GM19397 (cell line): Measurements from ENCODE around the gene CTSF.
A peak's percentile ranks its signal among the peaks of the same experiment; 100 is the strongest.
"Not testable (repeated sequence)": the region's sequence is repeated elsewhere in the genome, so short reads cannot be mapped to it uniquely, and the experiment has no call there.

ENCODE experiments used
- ATAC-seq: cut with Tn5 transposase; IDR thresholded peaks from one replicate; pipeline ENCODE4 v1.9.1; 2021; ENCODE audit warnings: mild to moderate bottlenecking, moderate library complexity; ENCODE audit not compliant: unreplicated experiment

The CTSF gene

GRCh38 chr11:66559866-66560676 is 8.3 kb downstream of the CTSF start:
- no peak for ATAC-seq

GRCh38 chr11:66559142-66559865 is 9.1 kb downstream of the CTSF start:
- ATAC-seq: no peak

- ATAC-seq: no peak
These were observed 10.6 kb downstream of the CTSF start for GRCh38 chr11:66557733-66558326.

- no peak for ATAC-seq
These were observed 12.3 kb downstream of the CTSF start for GRCh38 chr11:66556086-66556485.

- ATAC-seq: no peak
These were observed 13.0 kb downstream of the CTSF start for GRCh38 chr11:66555416-66555815.

- no peak for ATAC-seq
These were observed 13.8 kb downstream of the CTSF start for GRCh38 chr11:66554602-66555001.

- ATAC-seq: no peak
These were observed 17.5 kb downstream of the CTSF start for GRCh38 chr11:66550887-66551286.

GRCh38 chr11:66549696-66550095 is 18.7 kb downstream of the CTSF start:
- no peak for ATAC-seq

- ATAC-seq: no peak
These were observed 19.4 kb downstream of the CTSF start for GRCh38 chr11:66548774-66549630.

- no peak for ATAC-seq
These were observed 20.4 kb downstream of the CTSF start for GRCh38 chr11:66548041-66548440.

- ATAC-seq: no peak
These were observed 20.8 kb downstream of the CTSF start for GRCh38 chr11:66547662-66548009.

GRCh38 chr11:66546966-66547661 is 21.3 kb downstream of the CTSF start:
- ATAC-seq: no peak

- ATAC-seq: no peak
These were observed 21.9 kb downstream of the CTSF start, which contains the start of gene ACTN3 for GRCh38 chr11:66546368-66546965. Gene ACTN3 (plus strand): TSS chr11:66546903. CDS start chr11:66546938, 35 bp downstream.

- peak; percentile 83 for ATAC-seq
These were observed 22.6 kb downstream of the CTSF start, which contains the start of gene ZDHHC24 for GRCh38 chr11:66545701-66546367. Gene ZDHHC24 (minus strand): TSS chr11:66546048. CDS start chr11:66546003, 45 bp downstream.

GRCh38 chr11:66544952-66545351 is 23.5 kb downstream of the CTSF start:
- ATAC-seq: not testable (repeated sequence)

GRCh38 chr11:66543263-66544107 is 24.9 kb downstream of the CTSF start:
- no peak for ATAC-seq

- no peak for ATAC-seq
These were observed 26.0 kb downstream of the CTSF start for GRCh38 chr11:66542362-66542761.

- no peak for ATAC-seq
These were observed 26.5 kb downstream of the CTSF start for GRCh38 chr11:66541892-66542291.
